IPS DF 19.7 (cell line): ENCODE measurements around the gene RNF130.

Experiments
- DNase-seq: peaks from one replicate; pipeline ENCODE4 v3.0.0-alpha.2; 2013; ENCODE audit warnings: low read depth, low spot score

Gene RNF130

GRCh38 chr5:180085837-180086236, 14.3 kb upstream of the RNF130 start:
- DNase-seq, result peak; percentile 80

- DNase-seq, result no peak
Measured at GRCh38 chr5:180084638-180085561, 13.3 kb upstream of the RNF130 start.

GRCh38 chr5:180083529-180084060, 12.0 kb upstream of the RNF130 start:
- no peak for DNase-seq

GRCh38 chr5:180082633-180083420, 11.3 kb upstream of the RNF130 start:
- DNase-seq, result peak; percentile 96

- no peak for DNase-seq
Measured at GRCh38 chr5:180081481-180081880, 9.9 kb upstream of the RNF130 start.

GRCh38 chr5:180080486-180081280, 9.1 kb upstream of the RNF130 start:
- no peak for DNase-seq

- DNase-seq, result no peak
Measured at GRCh38 chr5:180079702-180080466, 8.3 kb upstream of the RNF130 start.

- DNase-seq, result no peak
Measured at GRCh38 chr5:180078348-180078747, 6.8 kb upstream of the RNF130 start.

- no peak for DNase-seq
Measured at GRCh38 chr5:180077594-180078284, 6.2 kb upstream of the RNF130 start.

GRCh38 chr5:180075703-180076102, 4.1 kb upstream of the RNF130 start:
- no peak for DNase-seq

- no peak for DNase-seq
Measured at GRCh38 chr5:180074462-180074861, 2.9 kb upstream of the RNF130 start.

GRCh38 chr5:180072556-180072955, 997 bp upstream of the RNF130 start:
- DNase-seq, result no peak

GRCh38 chr5:180072256-180072548, 643 bp upstream of the RNF130 start:
- no peak for DNase-seq

- DNase-seq, result no peak
Measured at GRCh38 chr5:180070756-180071530, 616 bp downstream of the RNF130 start.

- no peak for DNase-seq
Measured at GRCh38 chr5:180069589-180070247, 1.8 kb downstream of the RNF130 start.

GRCh38 chr5:180068519-180069090, 3.0 kb downstream of the RNF130 start:
- no peak for DNase-seq

- no peak for DNase-seq
Measured at GRCh38 chr5:180067986-180068385, 3.6 kb downstream of the RNF130 start.

- no peak for DNase-seq
Measured at GRCh38 chr5:180060192-180060591, 11.4 kb downstream of the RNF130 start.

GRCh38 chr5:180059326-180059725, 12.2 kb downstream of the RNF130 start:
- no peak for DNase-seq
